GM19397 (cell line): ENCODE measurements around the gene PCDHGA1.
"Not testable (repeated sequence)": the region's sequence is repeated elsewhere in the genome, so short reads cannot be mapped to it uniquely, and the experiment has no call there.

ENCODE experiments used
- ATAC-seq: cut with Tn5 transposase; IDR thresholded peaks from one replicate; pipeline ENCODE4 v1.9.1; 2021; ENCODE audit warnings: mild to moderate bottlenecking, moderate library complexity; ENCODE audit not compliant: unreplicated experiment

The PCDHGA1 gene

GRCh38 chr5:141330299-141331080, at the start of gene PCDHGA1:
TSS of gene PCDHGA1 (plus strand) at chr5:141330514.
- ATAC-seq: no peak

GRCh38 chr5:141298376-141298775, 31.9 kb upstream of the PCDHGA1 start:
- no peak for ATAC-seq

- ATAC-seq: no peak
These were observed 26.6 kb upstream of the PCDHGA1 start, which contains the start of gene SLC25A2 for GRCh38 chr5:141303756-141304155. TSS of gene SLC25A2 (minus strand) at chr5:141304049. CDS start at chr5:141303865, 184 bp downstream.

- no peak for ATAC-seq
These were observed 23.7 kb upstream of the PCDHGA1 start for GRCh38 chr5:141306630-141307029.

- ATAC-seq: no peak
These were observed 16.6 kb upstream of the PCDHGA1 start for GRCh38 chr5:141313711-141314110.

GRCh38 chr5:141316963-141317362, 13.4 kb upstream of the PCDHGA1 start:
- ATAC-seq: not testable (repeated sequence)

GRCh38 chr5:141319202-141319601, 11.1 kb upstream of the PCDHGA1 start:
- no peak for ATAC-seq

- ATAC-seq: no peak
These were observed 10.6 kb upstream of the PCDHGA1 start for GRCh38 chr5:141319699-141320098.

- ATAC-seq: peak; percentile 98
These were observed 9.8 kb upstream of the PCDHGA1 start, which contains the start of gene TAF7 for GRCh38 chr5:141320225-141321169. TSS of gene TAF7 (minus strand) at chr5:141320784. CDS start at chr5:141320044, 740 bp downstream.

GRCh38 chr5:141322261-141322660, 8.1 kb upstream of the PCDHGA1 start:
- no peak for ATAC-seq

- peak; percentile 81 for ATAC-seq
These were observed 4.0 kb upstream of the PCDHGA1 start for GRCh38 chr5:141326088-141326854.

GRCh38 chr5:141328231-141328630, 2.1 kb upstream of the PCDHGA1 start:
- no peak for ATAC-seq

GRCh38 chr5:141332571-141332970, 2.3 kb downstream of the PCDHGA1 start:
- not testable (repeated sequence) for ATAC-seq

- ATAC-seq: no peak
These were observed 8.4 kb downstream of the PCDHGA1 start, which contains the start of gene PCDHGA2 for GRCh38 chr5:141338538-141339306. TSS of gene PCDHGA2 (plus strand) at chr5:141338760.

GRCh38 chr5:141340781-141341354, 10.6 kb downstream of the PCDHGA1 start:
- not testable (repeated sequence) for ATAC-seq

- ATAC-seq: no peak
These were observed 12.5 kb downstream of the PCDHGA1 start for GRCh38 chr5:141342773-141343172.

- ATAC-seq: no peak
These were observed 13.1 kb downstream of the PCDHGA1 start, which contains the start of gene PCDHGA3 for GRCh38 chr5:141343242-141343952. TSS of gene PCDHGA3 (plus strand) at chr5:141343829. CDS start at chr5:141344034, 205 bp downstream.

- no peak for ATAC-seq
These were observed 13.7 kb downstream of the PCDHGA1 start for GRCh38 chr5:141343953-141344463.
